Activated naive CD8-positive, alpha-beta T cell treated with anti-CD3 and anti-CD28 coated beads, Interleukin-2, amount 10 ng/mL, durations not matched to agents 7 days and 5 days (primary cell): Measurements from ENCODE around the gene MICU1. TPM values are rescaled to one million over a fixed set of nuclear protein-coding genes. Genes with fewer than 3 reads are reported as not detected.

ENCODE experiments used
- ATAC-seq: fragments of 150-1000 bp; cut with Tn5 transposase; one replicate; pipeline ENCODE4 v1.10.0; 2021; ENCODE audit warnings: low read depth, moderate library complexity
- POLR2A ChIA-PET: fragments of 350-600 bp; sonication (Branson Sonifier 250); formaldehyde crosslinking; loops from one replicate; lab custom pipeline; 2021; ENCODE audit warnings: antibody characterized with exemption; lab: Charles Lee
- DNase-seq: peaks from one replicate; pipeline ENCODE4 v3.0.0; 2021
- H3K27ac Mint-ChIP-seq: one replicate; pipeline ENCODE4 v1.8.0; 2022; ENCODE audit warnings: mild to moderate bottlenecking, mixed read lengths
- H3K27me3 Mint-ChIP-seq: one replicate; pipeline ENCODE4 v1.8.0; 2022; ENCODE audit warnings: mild to moderate bottlenecking, moderate library complexity, mixed read lengths
- H3K36me3 Mint-ChIP-seq: one replicate; pipeline ENCODE4 v1.8.0; 2021; ENCODE audit warnings: mild to moderate bottlenecking, mixed read lengths
- H3K4me1 Mint-ChIP-seq: one replicate; pipeline ENCODE4 v1.8.0; 2021; ENCODE audit warnings: mixed read lengths
- H3K4me3 Mint-ChIP-seq: one replicate; pipeline ENCODE4 v1.8.0; 2022; ENCODE audit warnings: mild to moderate bottlenecking, moderate library complexity, mixed read lengths
- H3K9me3 Mint-ChIP-seq: one replicate; pipeline ENCODE4 v1.8.0; 2021; ENCODE audit warnings: mixed read lengths
- total RNA-seq, 2 experiments: library from RNA; stranded (reverse); gene quantifications; one replicate each; pipeline ENCODE4 v1.2.3, GENCODE V29; 2021

MICU1 gene
- total RNA-seq, 2 experiments from 2014 or later, result 24.6 to 30.0 TPM

DNA sequence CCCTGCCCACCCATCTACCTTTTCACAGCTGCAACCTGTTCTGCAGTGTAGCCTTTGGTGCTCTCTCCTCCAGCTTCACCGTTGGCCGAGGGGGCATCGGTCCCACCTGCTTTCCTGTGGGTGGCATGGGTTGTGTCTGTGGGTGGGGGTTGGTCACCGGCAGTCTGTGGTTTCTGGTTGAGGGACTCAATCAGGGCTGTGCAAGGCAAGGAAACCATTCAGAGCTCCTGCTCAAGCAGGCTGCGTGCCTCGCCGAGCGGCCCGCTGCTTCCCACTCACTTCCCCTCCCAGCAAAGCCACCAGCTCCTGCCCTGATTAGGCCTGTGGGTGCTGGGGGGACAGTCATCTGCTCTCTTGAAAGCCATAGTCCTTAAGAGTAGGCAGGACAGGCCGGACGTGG lies 280.9 kb downstream of the MICU1 start:
- H3K27me3 Mint-ChIP-seq, result no peaks in the 10 kb centered on the region
- no peaks in the 10 kb centered on the region for H3K9me3 Mint-ChIP-seq
- no peak overlapping the region for H3K27ac Mint-ChIP-seq
- ATAC-seq (peak; percentile 19), DNase-seq (no peak)
- POLR2A ChIA-PET, result interaction anchor here (1.6 kb wide), 1 partner anchor 9 kb away, joined by 6 read pairs; the partner anchor contains the start of gene DNAJB12
- H3K4me1 Mint-ChIP-seq, result peaks cover 27% of the 10 kb centered on the region
- no peak overlapping the region for H3K4me3 Mint-ChIP-seq
- peaks cover 13% of the 10 kb centered on the region for H3K36me3 Mint-ChIP-seq

GRCh38 chr10:72342911-72343310 lies 283.0 kb downstream of the MICU1 start:
- DNase-seq (no peak), ATAC-seq (no peak)
- H3K9me3 Mint-ChIP-seq, result no peaks in the 10 kb centered on the region
- peaks cover 11% of the 10 kb centered on the region for H3K36me3 Mint-ChIP-seq
- no peaks in the 10 kb centered on the region for H3K27me3 Mint-ChIP-seq
- no peak overlapping the region for H3K4me3 Mint-ChIP-seq
- POLR2A ChIA-PET, result interaction anchor here (0.7 kb wide), 1 partner anchor 12 kb away, joined by 3 read pairs; the partner anchor contains the start of gene DNAJB12
- H3K4me1 Mint-ChIP-seq, result peaks cover 18% of the 10 kb centered on the region
- no peak overlapping the region for H3K27ac Mint-ChIP-seq

GRCh38 chr10:72340510-72341261 lies 285.2 kb downstream of the MICU1 start:
- peak overlapping the region; percentile 30 for H3K27ac Mint-ChIP-seq
- peak; percentile 15 for ATAC-seq
- POLR2A ChIA-PET, result interaction anchor here (0.6 to 1.4 kb wide), 2 partner anchors 77 to 444 kb away, joined by 3 to 5 read pairs; no protein-coding TSS in a partner anchor
- peak; percentile 85 for DNase-seq
- H3K36me3 Mint-ChIP-seq, result peaks cover 17% of the 10 kb centered on the region
- H3K4me1 Mint-ChIP-seq, result peaks cover 36% of the 10 kb centered on the region
- no peaks in the 10 kb centered on the region for H3K27me3 Mint-ChIP-seq
- no peaks in the 10 kb centered on the region for H3K9me3 Mint-ChIP-seq
- no peak overlapping the region for H3K4me3 Mint-ChIP-seq

DNA sequence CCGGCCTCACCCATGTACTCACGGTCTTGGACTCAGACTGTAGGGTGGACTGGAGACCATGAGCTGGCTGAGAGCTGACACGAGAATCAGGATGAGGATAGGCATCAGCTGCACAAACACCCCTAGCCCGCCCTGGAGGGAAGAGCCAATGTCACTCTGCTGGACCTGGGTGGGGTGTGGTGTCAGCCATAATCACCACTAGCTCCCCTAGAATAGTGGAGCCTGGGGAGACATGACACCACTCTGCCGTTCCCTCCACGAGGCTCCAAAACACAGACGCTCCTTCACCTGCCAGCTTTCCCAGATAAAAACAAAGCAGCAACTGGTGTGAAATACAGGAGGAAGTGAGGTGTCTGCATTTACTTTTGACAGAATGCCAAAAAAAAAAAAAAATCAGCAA lies 287.7 kb downstream of the MICU1 start:
- Mint-ChIP-seq H3K27me3 (no peaks in the 10 kb centered on the region), H3K27ac (no peak overlapping the region), H3K4me1 (peaks cover 49% of the 10 kb centered on the region), H3K9me3 (no peaks in the 10 kb centered on the region), H3K4me3 (no peak overlapping the region), H3K36me3 (peaks cover 15% of the 10 kb centered on the region)
- no peak for DNase-seq
- no peak for ATAC-seq
- POLR2A ChIA-PET, result interaction anchor here (0.7 to 32.2 kb wide), 3 partner anchors 40 to 288 kb away, joined by 4 to 1812 read pairs (median 5); partner anchors contain the start of gene DDIT4

- H3K27me3 Mint-ChIP-seq, result no peaks in the 10 kb centered on the region
- ATAC-seq (no peak), DNase-seq (no peak)
- H3K36me3 Mint-ChIP-seq, result peaks cover 15% of the 10 kb centered on the region
- H3K9me3 Mint-ChIP-seq, result no peaks in the 10 kb centered on the region
- no peak overlapping the region for H3K4me3 Mint-ChIP-seq
- POLR2A ChIA-PET, result interaction anchor here (0.7 to 32.2 kb wide), 6 partner anchors 11 to 289 kb away, joined by 3 to 1812 read pairs (median 4); partner anchors contain the start of genes ANAPC16, ASCC1 and DDIT4
- H3K27ac Mint-ChIP-seq, result no peak overlapping the region
- peaks cover 52% of the 10 kb centered on the region for H3K4me1 Mint-ChIP-seq
These were observed 288.2 kb downstream of the MICU1 start for GRCh38 chr10:72337722-72338121.

GRCh38 chr10:72337039-72337629 lies 288.7 kb downstream of the MICU1 start:
- Mint-ChIP-seq H3K4me3 (no peak overlapping the region), H3K36me3 (peaks cover 12% of the 10 kb centered on the region), H3K27me3 (no peaks in the 10 kb centered on the region), H3K9me3 (no peaks in the 10 kb centered on the region), H3K27ac (peak overlapping the region; percentile 70), H3K4me1 (peaks cover 52% of the 10 kb centered on the region)
- POLR2A ChIA-PET, result interaction anchor here (0.5 to 32.2 kb wide), 10 partner anchors 9 to 486 kb away, joined by 3 to 1812 read pairs (median 5); partner anchors contain the start of genes ANAPC16, ASCC1, DDIT4 and PSAP
- no peak for ATAC-seq
- DNase-seq, result peak; percentile 82

DNA sequence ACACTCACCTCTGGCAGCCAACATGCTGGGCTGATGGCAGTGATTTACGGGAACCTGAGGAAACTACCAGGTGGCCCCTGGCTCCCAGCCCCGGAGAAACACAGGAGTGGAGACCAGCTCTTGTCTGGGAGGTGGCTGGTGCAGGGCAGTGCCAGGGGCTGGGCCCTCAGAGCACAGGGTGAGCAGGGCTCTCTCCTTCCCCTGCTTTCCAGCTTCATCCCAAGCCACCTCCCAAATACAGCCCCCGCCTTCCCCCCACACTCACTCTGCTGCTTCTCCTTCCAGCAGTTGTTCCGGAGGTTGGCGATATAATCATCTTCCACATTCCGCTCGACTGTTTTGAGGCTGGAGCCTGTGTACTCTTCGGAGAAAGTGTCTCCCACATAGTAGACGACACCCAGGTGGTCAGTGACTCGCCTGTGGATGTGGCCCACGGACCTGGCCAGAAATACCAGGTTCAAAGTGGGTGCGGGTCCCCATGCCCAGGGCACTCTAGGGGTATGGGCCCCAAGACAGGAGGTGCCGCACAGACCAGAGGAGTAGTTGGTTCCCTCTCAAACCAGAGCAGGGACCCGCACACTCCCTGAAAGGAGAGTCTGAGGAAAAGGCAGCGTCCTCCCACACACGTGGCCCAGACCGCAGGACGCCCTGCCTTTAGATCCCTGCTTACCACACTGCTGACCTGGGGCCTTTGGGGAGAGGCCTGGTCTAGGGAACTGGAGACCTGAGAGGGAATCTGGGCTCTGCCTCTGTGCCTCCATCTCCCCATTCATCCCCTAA lies 289.4 kb downstream of the MICU1 start:
- Mint-ChIP-seq H3K4me1 (peaks cover 56% of the 10 kb centered on the region), H3K36me3 (peaks cover 12% of the 10 kb centered on the region), H3K27me3 (no peaks in the 10 kb centered on the region), H3K4me3 (peak overlapping the region; percentile 80), H3K27ac (peak overlapping the region; percentile 73), H3K9me3 (no peaks in the 10 kb centered on the region)
- DNase-seq (peak; percentile 40), ATAC-seq (no peak)
- POLR2A ChIA-PET, result interaction anchor here (0.5 to 32.2 kb wide), 15 partner anchors 9 to 486 kb away, joined by 3 to 1812 read pairs (median 4); partner anchors contain the start of genes ANAPC16, ASCC1, DDIT4 and PSAP

DNA sequence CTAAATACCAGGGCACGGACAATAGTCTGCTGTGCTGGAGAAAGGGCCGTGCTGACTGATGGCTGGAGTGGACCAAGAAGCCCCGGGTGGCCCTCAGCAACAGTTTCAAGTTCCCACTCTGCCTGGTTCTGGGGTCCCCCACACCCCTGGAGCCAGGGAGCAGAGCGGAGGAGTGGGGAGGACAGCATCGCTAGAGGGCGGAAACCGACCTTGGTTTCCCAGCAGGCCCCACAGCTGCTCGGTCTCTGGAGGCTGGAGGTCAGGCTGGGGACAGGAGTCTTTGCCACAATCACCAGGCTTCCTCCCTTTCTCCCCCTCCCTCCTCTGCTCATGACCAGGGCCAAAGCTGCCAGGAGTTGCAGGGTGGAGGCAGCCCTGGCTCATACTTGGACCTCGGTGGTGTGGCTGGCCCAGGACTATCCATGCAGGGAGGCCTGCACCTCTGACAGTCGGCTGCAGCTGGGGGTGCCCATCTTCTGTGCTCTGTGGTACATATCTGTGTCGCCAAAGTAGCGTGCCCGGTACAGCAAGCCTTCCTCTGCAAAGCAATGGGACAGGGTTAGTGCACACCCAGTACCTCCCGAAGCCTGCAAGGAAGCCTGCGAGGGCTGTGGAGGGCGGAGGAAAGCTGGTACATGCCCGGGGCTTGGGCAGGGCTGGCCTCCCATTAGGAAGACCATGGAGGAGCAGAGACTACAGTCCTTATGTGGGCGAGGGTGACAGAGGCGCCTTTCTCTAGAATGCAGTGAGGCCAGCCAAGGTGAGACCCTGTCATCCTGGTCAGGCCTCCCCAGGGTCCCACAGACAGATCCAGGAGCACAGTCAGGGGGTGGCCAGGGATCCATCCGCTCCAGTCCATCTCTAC lies 290.3 kb downstream of the MICU1 start:
- POLR2A ChIA-PET, result interaction anchor here (0.6 to 32.2 kb wide), 15 partner anchors 9 to 485 kb away, joined by 3 to 1812 read pairs (median 4); partner anchors contain the start of genes ANAPC16, ASCC1, DDIT4 and PSAP
- DNase-seq, result peak; percentile 80
- peaks cover 61% of the 10 kb centered on the region for H3K4me1 Mint-ChIP-seq
- H3K9me3 Mint-ChIP-seq, result no peaks in the 10 kb centered on the region
- peaks cover 10% of the 10 kb centered on the region for H3K36me3 Mint-ChIP-seq
- H3K27me3 Mint-ChIP-seq, result no peaks in the 10 kb centered on the region
- peak; percentile 40 for ATAC-seq
- peak overlapping the region; percentile 73 for H3K27ac Mint-ChIP-seq
- peak overlapping the region; percentile 80 for H3K4me3 Mint-ChIP-seq

DNA sequence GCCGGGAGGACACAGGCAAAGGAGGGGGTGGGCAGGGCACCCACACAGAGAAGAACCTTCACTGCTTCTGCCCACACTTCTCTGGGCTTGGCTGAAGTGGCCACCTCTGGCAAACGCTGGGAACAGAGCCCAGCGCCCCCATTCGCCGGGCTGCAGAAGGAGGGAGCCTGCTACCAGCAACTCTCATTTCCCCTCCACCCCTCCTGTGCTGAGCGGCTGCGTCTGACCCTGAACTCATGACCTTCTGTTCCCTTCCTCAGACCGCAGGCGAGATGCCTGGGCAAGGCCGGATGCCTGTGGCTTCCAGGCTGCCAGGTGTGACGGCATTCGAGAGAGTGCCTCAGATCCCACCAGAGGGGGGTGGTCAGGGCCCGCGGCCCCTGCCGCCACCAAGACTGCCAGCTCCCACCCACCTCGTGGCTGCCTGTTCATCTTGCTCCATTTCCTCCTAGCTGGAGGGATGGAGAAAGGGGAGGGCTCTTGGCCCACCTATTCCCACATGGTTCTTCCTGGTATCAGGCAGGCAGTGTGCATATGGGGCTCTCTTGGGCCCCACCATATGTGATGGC lies 291.0 kb downstream of the MICU1 start:
- POLR2A ChIA-PET, result interaction anchor here (0.8 to 32.2 kb wide), 12 partner anchors 9 to 256 kb away, joined by 3 to 1812 read pairs (median 10); partner anchors contain the start of genes ANAPC16, ASCC1, DDIT4 and SPOCK2
- DNase-seq (peak; percentile 92), ATAC-seq (peak; percentile 51)
- peak overlapping the region; percentile 73 for H3K27ac Mint-ChIP-seq
- no peaks in the 10 kb centered on the region for H3K9me3 Mint-ChIP-seq
- H3K27me3 Mint-ChIP-seq, result no peaks in the 10 kb centered on the region
- peak overlapping the region; percentile 80 for H3K4me3 Mint-ChIP-seq
- peaks cover 7% of the 10 kb centered on the region for H3K36me3 Mint-ChIP-seq
- H3K4me1 Mint-ChIP-seq, result peaks cover 64% of the 10 kb centered on the region

GRCh38 chr10:72334196-72334824 lies 291.6 kb downstream of the MICU1 start:
- Mint-ChIP-seq H3K9me3 (no peaks in the 10 kb centered on the region), H3K36me3 (peaks cover 7% of the 10 kb centered on the region), H3K4me1 (peaks cover 69% of the 10 kb centered on the region), H3K4me3 (peak overlapping the region; percentile 80), H3K27me3 (no peaks in the 10 kb centered on the region), H3K27ac (peak overlapping the region; percentile 73)
- DNase-seq (peak; percentile 49), ATAC-seq (peak; percentile 0)
- POLR2A ChIA-PET, result interaction anchor here (1.0 to 32.2 kb wide), 11 partner anchors 8 to 247 kb away, joined by 3 to 1812 read pairs (median 13); partner anchors contain the start of genes ANAPC16, ASCC1, DDIT4 and SPOCK2
